Measurements from ENCODE around the gene COPB2.

Gene COPB2

GRCh38 chr3:139326131-139326530 is 63.3 kb downstream of the COPB2 start:
- DNase-seq, result no peak

GRCh38 chr3:139325551-139325950 is 63.9 kb downstream of the COPB2 start:
- no peak for DNase-seq

- DNase-seq, result no peak
Observed at GRCh38 chr3:139324456-139324855, 65.0 kb downstream of the COPB2 start.

- no peak for DNase-seq
Observed at GRCh38 chr3:139323146-139323545, 66.3 kb downstream of the COPB2 start.

- no peak for DNase-seq
Observed at GRCh38 chr3:139322346-139322745, 67.1 kb downstream of the COPB2 start.

GRCh38 chr3:139320551-139321309 is 68.7 kb downstream of the COPB2 start:
- DNase-seq, result no peak

- DNase-seq, result peak; percentile 13
Observed at GRCh38 chr3:139319428-139320402, 69.7 kb downstream of the COPB2 start.

- no peak for DNase-seq
Observed at GRCh38 chr3:139318826-139319225, 70.6 kb downstream of the COPB2 start.

GRCh38 chr3:139318431-139318816 is 71.0 kb downstream of the COPB2 start:
- DNase-seq, result no peak

GRCh38 chr3:139317660-139318430 is 71.6 kb downstream of the COPB2 start:
- DNase-seq, result no peak

GRCh38 chr3:139317215-139317614 is 72.2 kb downstream of the COPB2 start:
- DNase-seq, result no peak

GRCh38 chr3:139313921-139314320 is 75.5 kb downstream of the COPB2 start:
- DNase-seq, result no peak

- no peak for DNase-seq
Observed at GRCh38 chr3:139312959-139313358, 76.5 kb downstream of the COPB2 start.

GRCh38 chr3:139312416-139312815 is 77.0 kb downstream of the COPB2 start:
- no peak for DNase-seq

GRCh38 chr3:139311557-139311956 is 77.9 kb downstream of the COPB2 start:
- DNase-seq, result no peak

- DNase-seq, result no peak
Observed at GRCh38 chr3:139310474-139310933, 78.9 kb downstream of the COPB2 start.

- peak; percentile 51 for DNase-seq
Observed at GRCh38 chr3:139309880-139310279, 79.6 kb downstream of the COPB2 start.

GRCh38 chr3:139309061-139309591 is 80.3 kb downstream of the COPB2 start:
- peak; percentile 24 for DNase-seq

GRCh38 chr3:139308560-139308959 is 80.9 kb downstream of the COPB2 start:
- no peak for DNase-seq

- DNase-seq, result no peak
Observed at GRCh38 chr3:139307601-139308555, 81.6 kb downstream of the COPB2 start.

Measured in MV-4-11 (cell line).